GM18526 (cell line): ENCODE measurements around the gene SPINT2.

Source experiments
- POLR2A ChIP-seq: IDR thresholded peaks from 3 replicates; pipeline ENCODE4 v1.6.1; 2011; ENCODE audit not compliant: insufficient read length; ENCODE audit errors: extremely low read depth

The SPINT2 gene

DNA sequence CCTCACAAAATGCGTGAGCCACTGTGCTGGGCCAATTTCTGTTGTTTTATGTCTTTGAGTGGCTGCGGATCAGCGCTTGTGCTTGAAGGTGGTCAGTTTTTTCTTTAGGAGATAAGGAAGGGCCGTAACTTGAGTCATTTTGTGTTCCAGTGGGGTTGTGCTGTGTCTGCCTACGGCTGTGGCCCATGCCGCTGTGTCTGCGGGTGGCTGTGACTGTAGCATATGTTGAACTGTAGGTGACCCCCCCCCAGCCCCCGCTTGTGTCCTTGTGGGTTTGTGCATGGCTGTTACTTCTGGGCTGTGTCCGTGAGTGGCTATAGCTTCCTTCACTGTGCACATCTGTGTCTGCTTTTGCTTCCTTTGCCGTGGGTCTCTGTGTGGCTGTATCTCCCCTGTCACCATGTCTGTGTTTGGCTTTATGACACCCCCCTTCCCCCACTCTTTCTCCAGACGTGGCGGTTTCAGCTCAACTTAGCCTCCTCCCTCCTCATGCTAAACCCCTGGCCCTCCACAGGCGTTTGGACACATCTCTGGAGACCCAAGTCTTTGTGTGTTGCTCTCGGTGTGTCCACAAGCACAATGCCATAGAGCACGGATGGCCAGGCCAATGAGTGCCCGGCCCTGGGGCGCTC lies 8.9 kb upstream of the SPINT2 start:
- no peak for TF ChIP-seq POLR2A

- TF ChIP-seq POLR2A, result no peak
Observed at GRCh38 chr19:38262585-38263268, 1.6 kb upstream of the SPINT2 start.

DNA sequence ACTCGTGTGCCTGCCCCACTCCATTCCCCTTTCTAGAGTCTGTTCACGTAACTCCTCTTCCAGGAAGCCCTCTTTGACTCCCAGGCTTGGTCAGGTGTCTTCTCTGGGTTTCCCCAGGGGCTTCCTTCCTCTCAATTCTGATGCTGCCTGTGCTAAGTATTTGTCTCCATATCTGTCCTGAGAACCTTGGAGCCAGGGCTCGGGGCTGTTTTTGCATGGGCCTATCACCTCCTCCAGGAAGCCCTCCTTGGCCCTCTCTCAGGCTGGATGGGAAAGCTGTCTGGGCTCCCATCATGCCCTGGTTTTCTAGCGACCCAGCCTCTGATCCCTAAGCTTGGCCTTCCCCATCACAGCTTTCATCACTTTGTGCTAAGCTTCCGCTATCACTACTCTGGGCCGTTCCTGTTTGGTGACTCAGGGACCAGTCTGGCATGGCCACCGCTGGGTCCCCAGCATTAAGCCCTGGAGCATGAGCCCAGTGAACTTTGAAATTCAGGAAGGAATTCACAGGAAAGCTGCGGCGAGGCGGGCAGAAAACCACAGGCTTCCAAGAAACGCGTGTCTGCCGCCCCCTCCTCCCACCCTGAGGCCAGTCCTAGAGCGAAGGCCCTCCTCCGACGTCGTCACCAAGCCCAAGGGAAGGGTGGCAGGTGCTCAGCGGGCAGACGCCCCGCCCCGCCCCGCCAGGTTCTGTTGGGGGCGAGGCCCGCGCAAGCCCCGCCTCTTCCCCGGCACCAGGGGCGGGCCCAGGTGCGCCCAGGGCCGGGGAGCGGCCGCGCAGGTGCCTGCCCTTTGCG lies 486 bp upstream of the SPINT2 start:
- no peak for TF ChIP-seq POLR2A

GRCh38 chr19:38265213-38265861 lies 964 bp downstream of the SPINT2 start:
- TF ChIP-seq POLR2A, result no peak

DNA sequence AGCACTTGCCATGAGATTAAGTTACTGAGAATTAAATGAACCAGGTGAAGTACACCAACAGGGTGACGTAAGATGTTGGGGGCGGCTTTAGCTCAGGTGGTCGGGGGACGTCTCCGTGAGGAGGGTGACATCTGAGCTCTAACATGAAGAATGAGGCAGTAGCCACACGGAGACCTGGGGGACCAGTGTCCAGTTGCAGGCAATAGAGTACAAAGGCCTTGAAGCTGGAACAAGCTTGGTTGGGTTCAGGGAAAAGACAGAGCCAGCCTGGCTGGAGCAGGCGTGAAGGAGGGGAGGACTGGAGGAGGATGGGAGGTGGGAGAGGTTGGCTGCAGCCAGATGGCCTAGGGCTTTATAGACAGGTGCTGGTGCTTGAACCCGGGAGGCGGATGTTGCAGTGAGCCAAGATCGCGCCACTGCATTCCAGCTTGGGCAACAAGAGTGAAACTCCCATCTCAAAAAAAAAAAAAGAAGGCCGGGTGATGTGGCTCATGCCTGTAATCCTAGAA lies 1.6 kb downstream of the SPINT2 start:
- no peak for TF ChIP-seq POLR2A

DNA sequence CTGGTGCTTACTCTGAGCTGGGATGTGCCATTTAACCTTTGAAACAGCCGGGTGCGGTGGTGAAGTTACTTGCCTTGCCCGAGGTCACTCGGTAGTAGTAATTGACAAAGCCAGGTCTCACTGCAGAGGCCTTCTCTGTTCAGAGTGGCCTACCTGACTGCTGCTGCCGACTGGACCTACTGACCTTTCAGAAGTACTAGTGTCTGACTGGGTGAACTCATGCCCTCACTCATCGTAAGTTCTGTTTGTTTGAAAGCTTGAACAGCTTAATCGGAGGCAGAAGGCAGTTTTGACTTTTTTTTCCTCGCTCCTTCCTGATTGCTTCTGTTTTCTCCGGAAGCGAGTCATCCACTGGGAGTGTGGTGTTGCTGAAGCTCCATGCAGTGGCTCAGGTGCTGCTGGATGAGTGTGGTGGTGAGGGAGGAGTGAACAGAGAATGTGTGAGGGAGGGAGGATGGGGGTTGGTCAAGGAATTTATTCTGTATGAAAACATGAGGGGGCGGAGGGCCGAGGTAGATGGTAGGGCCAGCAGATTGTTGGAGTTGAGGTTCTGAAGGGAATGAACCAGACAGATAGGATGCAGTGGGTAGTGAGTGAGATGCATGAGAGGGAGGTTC lies 2.7 kb downstream of the SPINT2 start:
- TF ChIP-seq POLR2A, result no peak

DNA sequence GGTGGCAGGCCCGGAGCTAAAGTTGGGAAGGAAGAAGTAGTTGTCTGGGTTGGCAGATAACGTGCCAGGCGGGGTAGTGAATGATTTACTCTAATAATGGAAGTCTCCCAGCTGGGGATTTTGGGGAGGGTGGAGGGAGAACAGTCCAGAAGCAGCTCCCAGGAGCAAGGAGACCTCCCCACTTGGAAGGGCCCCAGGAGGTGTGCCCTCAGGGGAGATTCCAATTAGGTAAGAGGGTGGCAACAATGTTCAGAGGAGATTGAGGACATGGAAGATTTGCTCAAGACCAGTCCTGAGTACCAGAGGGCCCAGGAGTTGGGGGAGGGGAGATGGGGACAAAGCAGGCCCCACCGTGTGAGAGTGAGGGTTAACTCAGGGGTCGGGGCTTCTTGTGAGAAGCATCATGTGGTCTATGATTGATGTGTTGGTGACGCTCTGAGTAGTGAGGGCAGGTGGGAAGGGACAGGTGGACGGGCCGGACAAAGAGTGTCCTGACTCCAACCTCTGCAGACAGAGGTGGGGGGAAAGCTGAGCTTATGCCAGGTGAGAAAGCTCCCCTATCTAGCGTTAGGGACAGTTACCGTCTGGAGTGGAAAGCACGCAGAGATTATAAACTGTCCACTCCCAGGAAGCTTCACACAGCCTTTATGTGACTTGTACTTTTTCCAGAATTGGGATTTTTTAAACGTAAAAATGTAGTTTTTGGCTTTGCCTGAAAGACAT lies 3.5 kb downstream of the SPINT2 start:
- no peak for TF ChIP-seq POLR2A

DNA sequence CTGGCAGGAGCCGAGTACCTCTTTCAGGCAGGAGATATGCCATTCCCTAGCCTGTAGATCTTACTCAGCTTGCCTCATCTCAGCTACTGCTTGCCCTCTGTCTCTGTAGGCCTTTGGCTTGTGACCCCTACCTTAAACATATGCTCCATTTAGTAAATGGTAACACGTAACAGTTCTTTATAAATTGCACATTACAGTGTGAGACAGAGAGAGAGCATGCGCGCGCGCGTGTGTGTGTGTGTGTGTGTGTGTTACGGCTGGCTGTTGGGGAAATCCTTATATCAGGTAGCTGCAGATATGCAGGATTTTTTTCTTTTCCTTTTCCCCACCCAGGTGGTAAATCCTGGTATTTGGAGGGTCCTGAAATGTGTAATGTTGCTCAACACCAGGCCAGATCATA lies 4.2 kb downstream of the SPINT2 start:
- no peak for TF ChIP-seq POLR2A

DNA sequence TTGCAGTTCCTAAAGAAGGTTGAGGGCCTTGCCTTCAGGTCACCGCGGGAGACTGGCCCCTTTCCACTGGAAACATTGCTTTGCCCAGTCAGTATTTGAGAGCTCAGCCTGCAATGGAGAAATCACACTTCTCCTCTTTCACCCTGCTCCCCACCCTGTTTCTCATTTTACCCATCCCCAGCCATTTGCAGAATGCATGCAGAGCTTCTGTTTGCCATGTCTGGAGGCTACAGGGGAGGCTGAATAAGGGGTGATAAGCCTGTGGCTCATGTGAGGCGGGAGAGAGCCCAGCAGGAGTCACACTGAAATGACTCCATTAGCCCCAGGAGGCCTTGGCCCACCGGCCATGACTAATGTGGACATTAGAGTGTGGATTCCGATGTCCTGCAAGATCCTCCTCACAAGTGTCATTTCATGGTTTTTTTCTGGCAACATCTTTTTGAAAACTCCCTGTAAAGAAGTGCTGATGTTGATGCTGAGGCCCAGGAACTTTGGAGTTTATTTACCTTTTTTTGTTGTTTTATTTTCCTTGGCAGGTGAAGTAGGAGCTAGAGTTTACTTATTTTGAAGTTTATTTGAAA lies 6.3 kb downstream of the SPINT2 start:
- TF ChIP-seq POLR2A, result no peak

GRCh38 chr19:38273499-38273898 lies 9.1 kb downstream of the SPINT2 start:
- TF ChIP-seq POLR2A, result no peak

GRCh38 chr19:38274739-38275138 lies 10.4 kb downstream of the SPINT2 start:
- TF ChIP-seq POLR2A, result no peak

DNA sequence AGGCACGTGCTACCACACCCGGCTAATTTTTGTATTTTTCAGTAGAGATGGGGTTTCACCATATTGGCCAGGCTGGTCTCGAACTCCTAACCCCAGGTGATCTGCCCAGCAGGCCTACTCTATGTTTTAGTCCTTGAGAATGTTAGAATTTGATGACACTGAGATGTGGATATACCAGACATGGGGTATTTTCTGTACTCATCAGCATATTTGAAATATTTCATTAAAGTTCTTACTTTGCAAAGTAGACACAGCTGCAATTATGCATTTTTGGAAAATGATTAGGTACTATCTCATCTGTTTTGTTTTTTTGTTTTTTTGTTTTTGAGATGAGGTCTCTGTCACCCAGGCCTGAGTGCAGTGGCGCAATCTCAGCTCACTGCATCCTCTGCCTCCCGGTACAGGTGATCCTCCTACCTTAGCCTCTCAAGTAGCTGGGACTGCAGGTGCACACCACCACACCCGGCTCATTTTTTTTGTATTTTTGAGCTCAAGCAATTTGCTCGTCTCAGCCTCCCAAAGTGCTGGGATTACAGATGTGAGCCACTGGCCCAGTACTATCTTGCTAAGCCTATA lies 12.7 kb downstream of the SPINT2 start:
- TF ChIP-seq POLR2A, result no peak

DNA sequence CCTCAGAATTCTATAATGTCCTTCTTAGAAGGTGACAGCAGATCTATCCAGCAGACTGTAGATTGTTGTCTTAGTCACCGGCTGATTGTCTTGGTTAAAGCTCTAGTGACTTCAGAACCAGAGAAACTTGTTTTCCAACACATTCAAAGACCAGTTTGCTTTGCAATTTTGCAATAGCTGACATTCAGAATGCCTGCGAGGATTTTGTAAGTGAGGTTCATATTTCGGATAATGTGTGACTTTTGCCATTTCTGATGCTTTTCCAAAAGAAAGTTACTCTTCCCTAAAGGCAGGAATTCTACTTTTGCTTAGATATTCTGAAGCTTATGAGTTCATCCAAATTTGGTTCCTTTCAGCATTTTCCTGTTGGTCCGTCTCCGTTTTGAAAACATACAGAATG lies 13.2 kb downstream of the SPINT2 start:
- no peak for TF ChIP-seq POLR2A

- TF ChIP-seq POLR2A, result no peak
Observed at GRCh38 chr19:38277969-38278680, 13.8 kb downstream of the SPINT2 start.

GRCh38 chr19:38278751-38279150 lies 14.4 kb downstream of the SPINT2 start:
- no peak for TF ChIP-seq POLR2A
